HFFc6 (cell line): ENCODE results near the gene ZBTB21. TPM values are rescaled to one million over a fixed set of nuclear protein-coding genes. Genes with fewer than 3 reads are reported as not detected.

Experiments
- DNase-seq: peaks from one replicate; pipeline ENCODE4 v3.0.0-alpha.2; 2018
- H3K27ac Mint-ChIP-seq: 2 replicates; pipeline ENCODE4 v1.8.0; 2020; ENCODE audit warnings: mild to moderate bottlenecking, mixed read lengths
- H3K27me3 Mint-ChIP-seq: 2 replicates; pipeline ENCODE4 v1.8.0; 2021; ENCODE audit warnings: mild to moderate bottlenecking, moderate library complexity, mixed read lengths; ENCODE audit not compliant: insufficient read depth
- H3K36me3 Mint-ChIP-seq: 2 replicates; pipeline ENCODE4 v1.8.0; 2021; ENCODE audit warnings: low read depth, mixed read lengths
- H3K4me1 Mint-ChIP-seq: 2 replicates; pipeline ENCODE4 v1.8.0; 2020; ENCODE audit warnings: low read depth, mixed read lengths
- H3K4me3 Mint-ChIP-seq: 2 replicates; pipeline ENCODE4 v1.8.0; 2020; ENCODE audit warnings: mild to moderate bottlenecking, moderate library complexity, mixed read lengths
- H3K9me3 Mint-ChIP-seq: 2 replicates; pipeline ENCODE4 v1.8.0; 2020; ENCODE audit warnings: mild to moderate bottlenecking, mixed read lengths
- total RNA-seq, 6 experiments: library from RNA; stranded (reverse); fragmentation: NEBNext Ultra II Directional; extraction: Animal tissue kit (Norgen Biotek cat#: 25700); gene quantifications; 2 replicates in 1 of 6; 3 replicates in 5 of 6; pipeline ENCODE4 v1.2.3, GENCODE V29; 2021
- TF ChIP-seq, protein P1 (sequence below): fragments of 200-600 bp; sonication (generic); IDR thresholded peaks from 2 replicates; pipeline ENCODE4 v1.5.0; 2021; ENCODE audit warnings: antibody characterized with exemption, mild to moderate bottlenecking

Gene ZBTB21
- total RNA-seq, 6 experiments from 2014 or later = 16.6 to 19.5 (median 18.9) TPM

DNA sequence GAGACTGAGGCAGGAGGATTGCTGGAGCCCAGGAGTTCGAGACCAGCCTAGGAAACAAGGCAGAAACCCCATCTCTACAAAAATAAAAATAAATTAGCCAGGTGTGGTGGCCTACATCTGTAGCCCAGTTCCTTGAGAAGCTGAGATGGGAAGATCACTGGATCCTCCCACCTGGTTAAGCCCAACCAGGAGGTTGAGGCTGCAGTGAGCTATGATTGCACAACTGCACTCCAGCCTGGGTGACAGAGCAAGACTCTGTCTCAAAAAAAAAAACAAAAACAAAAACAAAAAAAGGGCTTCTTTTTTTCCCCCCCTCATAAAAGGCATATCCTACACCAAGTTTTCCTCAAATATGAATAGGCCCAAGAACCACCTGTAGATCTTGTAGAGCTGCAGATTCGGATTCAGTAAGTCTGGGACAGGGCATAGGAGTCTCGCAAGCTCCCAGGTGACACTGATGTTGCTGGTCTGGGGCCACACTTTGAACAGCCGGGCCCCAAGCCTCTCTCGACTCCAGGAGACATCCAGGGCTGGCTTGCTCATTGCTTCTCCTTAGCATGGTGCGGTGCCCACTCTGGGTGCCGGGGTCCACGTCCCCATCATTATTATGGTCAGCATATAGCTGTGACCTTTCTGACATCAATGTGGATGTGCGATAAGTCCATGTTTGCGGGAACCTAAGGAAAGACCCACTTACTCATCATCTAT is 38.9 kb upstream of the ZBTB21 start:
- DNase-seq = no peak
- Mint-ChIP-seq H3K4me1 (peaks cover 26% of the 10 kb centered on the region), H3K4me3 (no peak overlapping the region), H3K27me3 (peaks cover 6% of the 10 kb centered on the region), H3K36me3 (no peaks in the 10 kb centered on the region), H3K9me3 (no peaks in the 10 kb centered on the region), H3K27ac (peak overlapping the region; percentile 97; the same call in 1 of the 2 replicates)
- TF ChIP-seq, protein P1, sequence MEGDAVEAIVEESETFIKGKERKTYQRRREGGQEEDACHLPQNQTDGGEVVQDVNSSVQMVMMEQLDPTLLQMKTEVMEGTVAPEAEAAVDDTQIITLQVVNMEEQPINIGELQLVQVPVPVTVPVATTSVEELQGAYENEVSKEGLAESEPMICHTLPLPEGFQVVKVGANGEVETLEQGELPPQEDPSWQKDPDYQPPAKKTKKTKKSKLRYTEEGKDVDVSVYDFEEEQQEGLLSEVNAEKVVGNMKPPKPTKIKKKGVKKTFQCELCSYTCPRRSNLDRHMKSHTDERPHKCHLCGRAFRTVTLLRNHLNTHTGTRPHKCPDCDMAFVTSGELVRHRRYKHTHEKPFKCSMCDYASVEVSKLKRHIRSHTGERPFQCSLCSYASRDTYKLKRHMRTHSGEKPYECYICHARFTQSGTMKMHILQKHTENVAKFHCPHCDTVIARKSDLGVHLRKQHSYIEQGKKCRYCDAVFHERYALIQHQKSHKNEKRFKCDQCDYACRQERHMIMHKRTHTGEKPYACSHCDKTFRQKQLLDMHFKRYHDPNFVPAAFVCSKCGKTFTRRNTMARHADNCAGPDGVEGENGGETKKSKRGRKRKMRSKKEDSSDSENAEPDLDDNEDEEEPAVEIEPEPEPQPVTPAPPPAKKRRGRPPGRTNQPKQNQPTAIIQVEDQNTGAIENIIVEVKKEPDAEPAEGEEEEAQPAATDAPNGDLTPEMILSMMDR = no peak

DNA sequence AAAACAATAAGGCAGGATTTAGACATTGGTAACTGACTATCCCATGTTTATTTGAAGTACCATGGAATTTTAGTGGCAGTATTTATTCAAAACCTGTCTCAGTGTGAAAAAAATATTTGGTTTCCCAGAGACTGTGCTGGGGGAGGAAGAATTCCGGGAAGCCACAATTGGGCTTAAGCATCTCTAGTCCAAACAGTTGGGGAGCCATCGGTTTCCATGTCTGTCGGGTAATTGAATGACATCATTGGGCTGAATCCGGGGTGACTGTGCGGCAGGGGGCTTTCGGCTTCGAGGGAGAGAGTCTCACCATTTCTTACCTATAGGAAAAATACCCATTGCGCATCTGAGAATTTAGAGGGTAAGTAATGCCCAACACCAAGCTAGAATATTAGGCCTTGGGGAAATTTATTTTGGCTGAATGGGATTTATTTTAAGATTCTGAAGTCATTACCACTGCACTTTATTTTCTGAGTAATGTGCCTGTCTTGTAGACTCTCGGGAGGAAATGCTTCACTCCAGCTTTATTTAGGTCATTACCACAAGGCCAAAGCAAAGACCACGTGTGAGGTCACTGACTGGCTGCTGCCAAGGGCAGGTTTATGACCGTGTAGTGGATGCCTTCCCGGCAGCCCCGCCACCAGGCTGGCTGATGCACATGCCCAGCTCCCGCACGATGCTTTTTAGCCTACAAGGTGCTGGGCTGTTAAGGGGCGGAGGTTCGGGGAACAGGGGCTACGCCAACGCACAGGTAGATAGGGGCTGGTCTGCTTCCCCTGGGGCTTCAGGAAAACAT is 37.9 kb upstream of the ZBTB21 start:
- Mint-ChIP-seq H3K4me1 (peaks cover 26% of the 10 kb centered on the region), H3K27me3 (peaks cover 6% of the 10 kb centered on the region), H3K27ac (peak overlapping the region; percentile 97), H3K36me3 (no peaks in the 10 kb centered on the region), H3K4me3 (peak overlapping the region; percentile 56), H3K9me3 (no peaks in the 10 kb centered on the region)
- TF ChIP-seq, protein P1 = peak; percentile 39
- DNase-seq = peak; percentile 97

DNA sequence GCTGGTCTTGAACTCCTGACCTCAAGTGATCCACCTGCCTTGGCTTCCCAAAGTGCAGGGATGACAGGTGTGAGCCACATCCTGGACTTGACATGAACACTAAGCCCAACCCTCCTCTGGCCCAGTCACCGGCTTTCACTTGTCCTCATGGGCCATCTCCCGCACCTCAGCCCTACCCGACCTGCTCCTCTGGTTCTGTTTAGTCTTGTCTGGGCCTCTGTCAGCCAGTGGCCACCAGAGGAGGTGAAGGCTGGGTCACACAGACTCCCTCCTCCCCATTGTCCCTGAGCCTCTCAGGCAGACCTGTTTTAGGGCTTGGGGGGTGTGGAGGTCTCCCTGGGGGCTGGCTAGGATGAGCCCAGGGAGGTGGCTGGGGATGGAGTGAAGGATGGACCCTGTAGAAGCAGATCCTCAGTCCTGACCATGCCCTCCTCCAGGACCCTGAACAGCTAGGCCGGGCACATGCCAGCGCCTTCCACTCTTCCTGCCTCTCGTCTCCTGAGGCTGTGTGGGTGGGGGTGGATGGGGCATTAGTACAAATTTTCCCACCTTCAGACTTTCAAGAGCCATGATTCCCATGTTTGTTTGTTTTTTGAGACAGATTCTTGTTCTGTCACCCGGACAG is 34.8 kb upstream of the ZBTB21 start:
- TF ChIP-seq, protein P1 = no peak
- no peak overlapping the region; the same call in 1 of the 2 replicates for H3K27ac Mint-ChIP-seq

DNA sequence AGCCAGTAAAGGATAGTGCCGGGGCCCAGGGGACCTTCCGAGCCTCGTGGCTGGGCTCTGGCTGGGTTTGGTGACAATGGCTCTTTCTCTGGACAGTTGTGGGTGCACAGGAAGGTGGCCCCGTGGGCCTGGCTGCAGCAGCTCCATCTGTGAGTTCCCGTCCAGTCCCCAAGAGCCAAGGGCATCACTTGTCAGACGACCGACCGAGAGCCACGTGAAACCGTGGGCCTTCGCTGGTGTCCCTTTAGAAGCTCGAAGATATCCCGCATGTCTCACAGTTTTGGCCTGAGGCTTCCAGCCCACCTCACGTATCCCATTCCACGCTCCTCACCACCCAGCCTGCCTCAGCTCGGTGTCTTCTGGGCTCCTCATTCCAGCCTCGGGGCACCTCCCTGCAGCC is 33.8 kb upstream of the ZBTB21 start:
- Mint-ChIP-seq H3K27me3 (peaks cover 3% of the 10 kb centered on the region; the same call in 1 of the 2 replicates), H3K9me3 (0 out of 2 replicates have a peak, but pooled peaks cover under 1% of the 10 kb centered on the region), H3K36me3 (no peaks in the 10 kb centered on the region; the same call in 1 of the 2 replicates), H3K4me3 (no peak overlapping the region), H3K27ac (no peak overlapping the region), H3K4me1 (peaks cover 53% of the 10 kb centered on the region)
- TF ChIP-seq, protein P1 = no peak
- no peak for DNase-seq

More for the DNA sequence above, 34.8 kb upstream of the ZBTB21 start:
- peaks cover 6% of the 10 kb centered on the region; the same call in 1 of the 2 replicates for H3K27me3 Mint-ChIP-seq
- no peak for DNase-seq
- H3K36me3 Mint-ChIP-seq = no peaks in the 10 kb centered on the region
- no peak overlapping the region for H3K4me3 Mint-ChIP-seq
- H3K4me1 Mint-ChIP-seq = peaks cover 48% of the 10 kb centered on the region
- no peaks in the 10 kb centered on the region for H3K9me3 Mint-ChIP-seq

DNA sequence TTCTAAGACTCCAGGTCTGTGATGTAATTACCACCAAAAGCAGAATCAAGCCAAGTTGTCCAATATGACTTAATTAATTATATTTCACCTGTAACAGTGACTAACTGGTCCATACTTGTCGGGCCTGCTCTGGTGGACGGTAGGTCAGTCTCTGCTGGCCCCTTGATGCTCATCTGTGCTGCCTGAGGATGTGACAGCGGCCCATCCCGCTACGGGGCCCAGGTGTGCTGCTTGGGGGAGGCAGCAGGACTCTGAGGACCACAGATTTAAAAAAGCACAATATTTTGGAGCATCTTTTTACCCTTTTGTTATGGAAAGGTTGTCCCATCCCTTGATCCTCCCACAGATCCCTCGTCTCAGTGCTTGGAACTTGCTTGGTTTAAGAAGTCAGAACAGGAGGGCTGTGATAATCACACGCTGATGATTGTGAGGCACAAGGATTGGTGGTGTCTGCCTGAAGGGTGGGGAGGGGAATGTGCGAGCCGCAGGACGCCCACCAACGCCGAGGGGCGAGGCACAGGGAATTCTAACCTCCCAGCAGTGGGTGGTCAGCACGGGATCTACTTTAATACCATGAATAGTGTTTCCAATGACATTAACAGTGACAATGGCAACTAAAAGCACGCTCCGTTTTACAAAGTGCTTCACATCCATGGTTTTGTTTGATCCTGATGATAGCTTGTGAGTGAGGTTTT is 33.2 kb upstream of the ZBTB21 start:
- TF ChIP-seq, protein P1 = no peak
- Mint-ChIP-seq H3K4me1 (peaks cover 53% of the 10 kb centered on the region), H3K36me3 (peaks cover 6% of the 10 kb centered on the region), H3K9me3 (0 out of 2 replicates have a peak, but pooled peaks cover 4% of the 10 kb centered on the region), H3K27ac (no peak overlapping the region), H3K27me3 (peaks cover 3% of the 10 kb centered on the region; the same call in 1 of the 2 replicates), H3K4me3 (no peak overlapping the region)
- no peak for DNase-seq
